GM12878 (cell line): ENCODE results near the gene STARD4. TPM values are rescaled to one million over a fixed set of nuclear protein-coding genes. Genes with fewer than 3 reads are reported as not detected.

Source experiments
- ATAC-seq: fragments of 200-7000 bp; cut with Tn5 transposase; 3 replicates; pipeline ENCODE4 v1.9.1; 2020; ENCODE audit warnings: mild to moderate bottlenecking, moderate library complexity
- BruUV-seq: library from RNA; stranded (reverse); fragments of 400-500 nt; replicated peaks from 2 replicates; lab custom pipeline; 2021; lab: Mats Ljungman, UMichigan
- CTCF ChIA-PET: fragments of 300-600 bp; sonication (Branson Sonifier 250); formaldehyde crosslinking; extraction: SDS; loops from one replicate; lab custom pipeline; 2021; ENCODE audit warnings: inconsistent platforms; lab: Yijun Ruan, JAX
- POLR2A ChIA-PET: fragments of 350-600 bp; formaldehyde crosslinking; extraction: SDS; loops from one replicate; lab custom pipeline; 2021; ENCODE audit warnings: inconsistent platforms; lab: Charles Lee
- RAD21 ChIA-PET: fragments of 300-600 bp; sonication (Branson Sonifier 250); formaldehyde crosslinking; loops from one replicate; lab custom pipeline; 2023; ENCODE audit warnings: antibody characterized with exemption; ENCODE audit not compliant: unreplicated experiment; lab: Charles Lee
- SMC1A ChIA-PET: fragments of 300-600 bp; sonication (Branson Sonifier 250); formaldehyde crosslinking; loops from one replicate; lab custom pipeline; 2023; ENCODE audit not compliant: unreplicated experiment, uncharacterized antibody; lab: Charles Lee
- DNase-seq: peaks from one replicate; pipeline ENCODE4 v3.0.0-alpha.2; 2011; ENCODE audit warnings: low read depth, low spot score
- FAIRE-seq: peaks from 3 replicates; lab custom pipeline; 2011; peaks lifted over from hg19 to GRCh38; lab: Jason Lieb, UNC
- H2AFZ ChIP-seq: 2 replicates; pipeline ENCODE4 v1.6.0; 2011; ENCODE audit warnings: low read depth, low read length, control low read depth; ENCODE audit not compliant: control insufficient read depth
- H3K27ac ChIP-seq: 2 replicates; pipeline ENCODE4 v1.5.1; 2011; ENCODE audit warnings: control low read depth; ENCODE audit not compliant: control insufficient read depth, insufficient read depth
- H3K27me3 ChIP-seq, 2 experiments: replicated peaks in 1 of 2; 2 replicates each; pipeline versions ENCODE4 v1.6.0 to v1.6.1; 2011; ENCODE audit warnings: low read length in 1 of 2; ENCODE audit not compliant: control insufficient read depth in 2 of 2, insufficient read depth in 2 of 2
- H3K36me3 ChIP-seq, 2 experiments: 2 replicates each; pipeline ENCODE4 v1.5.1; 2011; ENCODE audit warnings: low read length in 1 of 2; ENCODE audit not compliant: control insufficient read depth in 2 of 2, insufficient read depth in 2 of 2
- H3K4me1 ChIP-seq: 2 replicates; pipeline ENCODE4 v1.6.1; 2011; ENCODE audit warnings: mild to moderate bottlenecking, low read length, moderate library complexity, mixed read lengths; ENCODE audit not compliant: control insufficient read depth, insufficient read depth
- H3K4me2 ChIP-seq: 2 replicates; pipeline ENCODE4 v1.6.0; 2011; ENCODE audit warnings: control low read depth; ENCODE audit not compliant: control insufficient read depth, insufficient read depth
- H3K4me3 ChIP-seq: fragments of 200-600 bp; sonication (generic); 2 replicates; pipeline ENCODE4 v1.5.1; 2016
- H3K79me2 ChIP-seq: 2 replicates; pipeline ENCODE4 v1.6.0; 2011; ENCODE audit warnings: low read length; ENCODE audit not compliant: control insufficient read depth, insufficient read depth
- H3K9ac ChIP-seq: 2 replicates; pipeline ENCODE4 v1.8.0; 2011; ENCODE audit warnings: low read length, control low read depth, mixed read lengths; ENCODE audit not compliant: control insufficient read depth, insufficient read depth
- H3K9me3 ChIP-seq: replicated peaks from 3 replicates; pipeline ENCODE4 v1.5.1; 2011; ENCODE audit warnings: mild to moderate bottlenecking, low read length; ENCODE audit not compliant: control insufficient read depth, insufficient read depth
- H4K20me1 ChIP-seq: 2 replicates; pipeline ENCODE4 v1.6.0; 2011; ENCODE audit not compliant: control insufficient read depth, insufficient read depth
- BCL11A ChIP-seq: IDR thresholded peaks from 2 replicates; pipeline ENCODE4 v1.6.1; 2011; ENCODE audit warnings: low read depth, low read length
- CBX3 ChIP-seq: fragments of 200-600 bp; sonication (generic); IDR thresholded peaks from 2 replicates; pipeline ENCODE4 v1.6.1; 2016; ENCODE audit warnings: low read depth, borderline replicate concordance
- CBX5 ChIP-seq: sonication (generic); IDR thresholded peaks from 2 replicates; pipeline ENCODE4 v1.6.1; 2016; ENCODE audit warnings: low read depth, moderate library complexity, mild to moderate bottlenecking, inconsistent platforms
- CUX1 ChIP-seq: IDR thresholded peaks from 2 replicates; pipeline ENCODE4 v1.6.1; 2012; ENCODE audit warnings: improper control_type of control experiment, low read depth, low read length; ENCODE audit not compliant: insufficient replicate concordance
- MTA3 ChIP-seq: IDR thresholded peaks from 2 replicates; pipeline ENCODE4 v1.6.1; 2012; ENCODE audit warnings: low read length, inconsistent platforms, borderline replicate concordance
- MXI1 ChIP-seq: fragments of 150-350 bp; IDR thresholded peaks from 2 replicates; pipeline ENCODE4 v1.6.1; 2011; ENCODE audit warnings: low read depth, mild to moderate bottlenecking, inconsistent platforms, low read length, improper control_type of control experiment
- MYB ChIP-seq: fragments of 150-350 bp; IDR thresholded peaks from 2 replicates; pipeline ENCODE4 v1.6.1; 2014; ENCODE audit warnings: mild to moderate bottlenecking, low read depth, low read length, borderline replicate concordance
- NKRF ChIP-seq: fragments of 450-650 bp; conservative IDR thresholded peaks from 2 replicates; pipeline ENCODE4 v1.6.1; 2017; ENCODE audit warnings: mild to moderate bottlenecking, moderate library complexity
- PAX5 ChIP-seq: IDR thresholded peaks from 2 replicates; pipeline ENCODE4 v1.6.1; 2011; ENCODE audit warnings: low read depth, low read length, borderline replicate concordance
- RUNX3 ChIP-seq: IDR thresholded peaks from 2 replicates; pipeline ENCODE4 v1.6.1; 2012; ENCODE audit warnings: low read length, inconsistent platforms
- SIX5 ChIP-seq: IDR thresholded peaks from 2 replicates; pipeline ENCODE4 v1.6.1; 2011; ENCODE audit warnings: mild to moderate bottlenecking, low read depth, low read length, moderate library complexity; ENCODE audit not compliant: severe bottlenecking
- SMAD5 ChIP-seq: IDR thresholded peaks from 2 replicates; pipeline ENCODE4 v1.6.1; 2016; ENCODE audit warnings: antibody characterized with exemption, low read depth
- SPI1 ChIP-seq: IDR thresholded peaks from 2 replicates; pipeline ENCODE4 v1.6.1; 2011; ENCODE audit warnings: low read depth, mild to moderate bottlenecking, low read length, moderate library complexity, borderline replicate concordance; ENCODE audit not compliant: insufficient read depth
- SREBF2 ChIP-seq: IDR thresholded peaks from 2 replicates; pipeline ENCODE4 v1.6.1; 2012; ENCODE audit warnings: mild to moderate bottlenecking, low read length
- STAT3 ChIP-seq: IDR thresholded peaks from 2 replicates; pipeline ENCODE4 v1.6.1; 2011; ENCODE audit warnings: low read depth, low read length, improper control_type of control experiment
- ZNF207 ChIP-seq: fragments of 450-650 bp; IDR thresholded peaks from 2 replicates; pipeline ENCODE4 v1.6.1; 2014; ENCODE audit warnings: antibody characterized with exemption, mild to moderate bottlenecking, borderline replicate concordance
- ZSCAN29 ChIP-seq: fragments of 450-650 bp; IDR thresholded peaks from 2 replicates; pipeline ENCODE4 v1.6.1; 2017; ENCODE audit warnings: mild to moderate bottlenecking, moderate library complexity
- in situ Hi-C: fragments of 300-500 bp; cut with MboI; formaldehyde crosslinking; loops from 9 replicates; pipeline ENCODE4 v1.14.3; 2018; ENCODE audit warnings: mixed read lengths
- intact Hi-C: fragments of 100-400 bp; cut with micrococcal nuclease; formaldehyde crosslinking; loops from one replicate; pipeline ENCODE4 v1.14.2; 2022; ENCODE audit not compliant: unreplicated experiment
- polyA plus RNA-seq, 11 experiments: library from polyadenylated mRNA; depleted of rRNA in 4 of 11; unstranded in 6 of 11; stranded (reverse) in 5 of 11; fragments of >200 nt; fragmentation: Nextera tagmentation in 4 of 11; fragmentation: Illumina TruSeq in 1 of 11; extraction: Ambion mirVana in 4 of 11; extraction: Trizol in 1 of 11; gene quantifications; 1 replicate in 1 of 11; 2 replicates in 10 of 11; pipeline versions ENCODE4 v1.2.1 to v1.2.3, GENCODE V29; 2011 to 2016; ENCODE audit warnings: inconsistent platforms in 2 of 11, missing spikeins in 2 of 11, low read depth in 1 of 11
- total RNA-seq, 4 experiments: library from RNA; depleted of rRNA in 3 of 4; stranded (reverse); fragments of >200 nt in 3 of 4; fragmentation: Illumina TruSeq in 1 of 4; extraction: Trizol in 1 of 4; gene quantifications; 2 replicates each; pipeline versions ENCODE4 v1.2.1 to v1.2.3, GENCODE V29; 2013 to 2021

STARD4 gene
- total and polyA plus RNA-seq, 10 of the 15 experiments (the other 5 are each of a cell fraction or from before 2014, with no cell fraction given): 41.9 to 190 (median 71.6) TPM

GRCh38 chr5:111486926-111487325 is 25.4 kb downstream of the STARD4 start:
- no TSS peak for BruUV-seq
- SMC1A ChIA-PET: interaction anchor here (1.1 to 2.5 kb wide), 4 partner anchors 10 to 331 kb away, joined by 3 to 8 read pairs (median 4); no protein-coding TSS in a partner anchor
- no peak overlapping the region for H2AFZ ChIP-seq
- in situ Hi-C loops (no loop called here), intact Hi-C loops (loop anchor here (5.0 kb wide), 1 partner anchor 330 kb away; no protein-coding TSS in a partner anchor)
- H3K4me3 ChIP-seq: no peak overlapping the region
- POLR2A ChIA-PET: no interaction called here
- no peaks in the 10 kb centered on the region for H3K9me3 ChIP-seq
- H3K4me1 ChIP-seq: no peaks in the 10 kb centered on the region
- H3K9ac ChIP-seq: no peak overlapping the region
- TF ChIP-seq SIX5: no peak
- TF ChIP-seq ZSCAN29: no peak
- no peak for TF ChIP-seq STAT3
- no peak for TF ChIP-seq ZNF207
- TF ChIP-seq NKRF: no peak
- no peak for TF ChIP-seq RUNX3
- TF ChIP-seq SREBF2: no peak
- no peak for TF ChIP-seq SMAD5
- TF ChIP-seq MXI1: no peak
- no peak for TF ChIP-seq BCL11A
- TF ChIP-seq SPI1: no peak
- TF ChIP-seq CBX5: no peak
- TF ChIP-seq CBX3: no peak
- TF ChIP-seq MTA3: no peak
- no peak for TF ChIP-seq PAX5
- TF ChIP-seq MYB: no peak
- no peak for TF ChIP-seq CUX1
- no peaks in the 10 kb centered on the region for H4K20me1 ChIP-seq
- peaks cover 2 to 12% of the 10 kb centered on the region in 2 experiments for H3K36me3 ChIP-seq
- H3K4me2 ChIP-seq: no peak overlapping the region
- CTCF ChIA-PET: no interaction called here
- ATAC-seq (no peak), DNase-seq (no peak), FAIRE-seq (no peak)
- RAD21 ChIA-PET: interaction anchor here (1.6 kb wide), 1 partner anchor 14 kb away, joined by 4 read pairs; no protein-coding TSS in a partner anchor
- H3K79me2 ChIP-seq: no peaks in the 10 kb centered on the region
- no peaks in the 10 kb centered on the region for H3K27me3 ChIP-seq
- H3K27ac ChIP-seq: no peak overlapping the region
